K562 (cell line): Measurements from ENCODE around the gene DDX51. TPM values are rescaled to one million over a fixed set of nuclear protein-coding genes. Genes with fewer than 3 reads are reported as not detected.

Experiments
- ATAC-seq: fragments of 200-7000 bp; cut with Tn5 transposase; 3 replicates; pipeline ENCODE4 v1.9.1; 2020; ENCODE audit warnings: moderate library complexity
- BruUV-seq: library from RNA; stranded (reverse); fragments of 400-500 nt; replicated peaks from 2 replicates; lab custom pipeline; 2021; lab: Mats Ljungman, UMichigan
- CTCF ChIA-PET: fragments of 300-600 bp; formaldehyde crosslinking; extraction: SDS; loops from one replicate; lab custom pipeline; 2021; ENCODE audit warnings: low intra/inter-chr PET ratio; lab: Yijun Ruan, JAX
- POLR2A ChIA-PET: fragments of 300-600, 350-650 bp; sonication (Branson Sonifier 250); formaldehyde crosslinking; extraction: SDS; loops from one replicate; lab custom pipeline; 2021; ENCODE audit warnings: antibody characterized with exemption, inconsistent platforms; lab: Yijun Ruan, JAX
- DNase-seq, 4 experiments: peaks; one replicate each; pipeline versions ENCODE4 v3.0.0 to v3.0.0-alpha.2; 2011 to 2018; ENCODE audit warnings: low spot score in 3 of 4, mixed read lengths in 3 of 4; ENCODE audit errors: extremely low read depth in 1 of 4
- FAIRE-seq: peaks from 2 replicates; lab custom pipeline; 2011; peaks lifted over from hg19 to GRCh38; lab: Jason Lieb, UNC
- H2AFZ ChIP-seq: 2 replicates; pipeline ENCODE4 v1.6.0; 2011; ENCODE audit warnings: low read depth, low read length, control low read depth, inconsistent platforms
- H3K27ac ChIP-seq: fragments of 200-600 bp; 3 replicates; pipeline ENCODE4 v1.8.0; 2011; ENCODE audit warnings: low read depth, mild to moderate bottlenecking, control low read depth, inconsistent platforms, low read length, moderate library complexity, mixed read lengths; ENCODE audit errors: extremely low read depth
- H3K27me3 ChIP-seq, 2 experiments: fragments of 300-600 bp in 1 of 2; 2 replicates in 1 of 2; 3 replicates in 1 of 2; pipeline versions ENCODE4 v1.6.0 to v1.8.0; 2011; ENCODE audit warnings: inconsistent platforms in 2 of 2, low read length in 2 of 2, mild to moderate bottlenecking in 1 of 2, mixed read lengths in 1 of 2, moderate library complexity in 1 of 2; ENCODE audit not compliant: control insufficient read depth in 2 of 2, insufficient read depth in 2 of 2
- H3K36me3 ChIP-seq: fragments of 300-600 bp; 3 replicates; pipeline ENCODE4 v1.8.0; 2011; ENCODE audit warnings: mild to moderate bottlenecking, low read length, inconsistent platforms; ENCODE audit not compliant: control insufficient read depth, insufficient read depth
- H3K4me1 ChIP-seq, 2 experiments: fragments of 200-600 bp in 1 of 2; replicated peaks in 1 of 2; 2 replicates in 1 of 2; 3 replicates in 1 of 2; pipeline versions ENCODE4 v1.5.1 to v1.8.0; 2011; ENCODE audit warnings: inconsistent platforms in 2 of 2, low read length in 2 of 2, mild to moderate bottlenecking in 1 of 2, mixed read lengths in 1 of 2, moderate library complexity in 1 of 2; ENCODE audit not compliant: control insufficient read depth in 2 of 2, insufficient read depth in 2 of 2
- H3K4me2 ChIP-seq: 2 replicates; pipeline ENCODE4 v1.6.1; 2011; ENCODE audit warnings: low read length, control low read depth, inconsistent platforms, mixed read lengths; ENCODE audit not compliant: insufficient read depth
- H3K4me3 ChIP-seq: fragments of 200-600 bp; sonication (generic), shearing (Covaris generic); 2 replicates; pipeline ENCODE4 v1.5.1; 2016; ENCODE audit warnings: control low read depth, inconsistent platforms
- H3K79me2 ChIP-seq: fragments of 200-600 bp; 3 replicates; pipeline ENCODE4 v1.8.0; 2011; ENCODE audit warnings: low read length, inconsistent platforms; ENCODE audit not compliant: control insufficient read depth, insufficient read depth
- H3K9ac ChIP-seq, 2 experiments: 2 replicates each; pipeline versions ENCODE4 v1.6.0 to v1.6.1; 2011; ENCODE audit warnings: low read depth in 2 of 2, low read length in 2 of 2, control low read depth in 1 of 2, inconsistent platforms in 1 of 2, mild to moderate bottlenecking in 1 of 2, mixed read lengths in 1 of 2; ENCODE audit not compliant: insufficient read depth in 1 of 2
- H3K9me1 ChIP-seq: one replicate; pipeline ENCODE4 v1.6.0; 2011; ENCODE audit warnings: inconsistent platforms, mild to moderate bottlenecking, low read length, moderate library complexity; ENCODE audit not compliant: control insufficient read depth, insufficient read depth
- H3K9me3 ChIP-seq: replicated peaks from 2 replicates; pipeline ENCODE4 v1.5.1; 2011; ENCODE audit warnings: low read depth, low read length, inconsistent platforms; ENCODE audit not compliant: control insufficient read depth, insufficient read depth
- H4K20me1 ChIP-seq: replicated peaks from 2 replicates; pipeline ENCODE4 v1.6.1; 2011; ENCODE audit warnings: low read length, inconsistent platforms, mixed read lengths; ENCODE audit not compliant: control insufficient read depth, insufficient read depth
- ADNP ChIP-seq: fragments of 200-800 bp; sonication (Bioruptor generic); IDR thresholded peaks from 2 replicates; pipeline ENCODE4 v1.6.1; 2016; ENCODE audit warnings: missing genetic modification characterization, missing compliant biosample characterization
- ETS2 ChIP-seq: IDR thresholded peaks from 2 replicates; pipeline ENCODE4 v1.6.1; 2016; ENCODE audit warnings: borderline replicate concordance, missing genetic modification characterization, mild to moderate bottlenecking, moderate library complexity, missing compliant biosample characterization; ENCODE audit not compliant: poor library complexity, severe bottlenecking
- HDAC2 ChIP-seq: fragments of 450-650 bp; IDR thresholded peaks from 2 replicates; pipeline ENCODE4 v1.6.1; 2016; ENCODE audit warnings: mild to moderate bottlenecking
- HDGF ChIP-seq: fragments of 450-650 bp; IDR thresholded peaks from 2 replicates; pipeline ENCODE4 v1.6.1; 2016
- NCOA6 ChIP-seq: fragments of 450-650 bp; IDR thresholded peaks from 2 replicates; pipeline ENCODE4 v1.6.1; 2017; ENCODE audit warnings: mild to moderate bottlenecking
- NELFE ChIP-seq: IDR thresholded peaks from 2 replicates; pipeline ENCODE4 v1.6.1; 2011; ENCODE audit warnings: mild to moderate bottlenecking; ENCODE audit not compliant: insufficient read depth, insufficient read length
- POLR2B ChIP-seq: fragments of 450-650 bp; IDR thresholded peaks from 2 replicates; pipeline ENCODE4 v1.6.1; 2018; ENCODE audit warnings: low read depth; ENCODE audit not compliant: partially characterized antibody
- PTRF ChIP-seq: fragments of 450-650 bp; IDR thresholded peaks from 2 replicates; pipeline ENCODE4 v1.6.1; 2016; ENCODE audit warnings: mild to moderate bottlenecking, missing genetic modification characterization, missing compliant biosample characterization
- YBX1 ChIP-seq: fragments of 450-650 bp; IDR thresholded peaks from 2 replicates; pipeline ENCODE4 v1.7.1; 2016; ENCODE audit warnings: mild to moderate bottlenecking
- YY1 ChIP-seq, 3 experiments: IDR thresholded peaks; 2 replicates each; pipeline ENCODE4 v1.6.1; 2011; ENCODE audit warnings: low read length in 2 of 3, mild to moderate bottlenecking in 2 of 3, moderate library complexity in 2 of 3, borderline replicate concordance in 1 of 3, control low read depth in 1 of 3, low read depth in 1 of 3; ENCODE audit not compliant: insufficient read depth in 3 of 3, insufficient replicate concordance in 2 of 3, control insufficient read depth in 1 of 3, insufficient read length in 1 of 3; ENCODE audit errors: extremely low read depth in 1 of 3
- WGBS: fragments of 100-300 bp; shearing (Covaris generic); methylation state at CpG from one replicate; pipeline ENCODE4 v1.1.6; 2016; ENCODE audit warnings: low coverage, mixed read lengths; ENCODE audit not compliant: insufficient coverage; ENCODE audit errors: missing lambda C conversion rate; 5-methylcytosine and 5-hydroxymethylcytosine counted together
- in situ Hi-C: fragments of 300-500 bp; cut with MboI; formaldehyde crosslinking; loops from 4 replicates; pipeline ENCODE4 v1.15.0; 2018; ENCODE audit warnings: inconsistent platforms, mixed read lengths
- intact Hi-C: fragments of 100-400 bp; cut with micrococcal nuclease; formaldehyde crosslinking; loops from 2 replicates; pipeline ENCODE4 v1.14.2; 2022
- polyA plus RNA-seq, 8 experiments: library from polyadenylated mRNA; depleted of rRNA in 4 of 8; stranded (reverse) in 5 of 8; unstranded in 3 of 8; fragments of >200 nt; fragmentation: Nextera tagmentation in 2 of 8; fragmentation: Illumina TruSeq in 1 of 8; extraction: Ambion mirVana in 2 of 8; extraction: Trizol in 1 of 8; gene quantifications; 2 replicates each; pipeline versions ENCODE4 v1.2.1 to v1.2.3, GENCODE V29; 2011 to 2014; ENCODE audit warnings: inconsistent platforms in 1 of 8, missing spikeins in 1 of 8
- total RNA-seq, 7 experiments: library from RNA; depleted of rRNA in 6 of 7; stranded (reverse); fragments of >200 nt in 6 of 7; fragmentation: Illumina TruSeq in 2 of 7; extraction: Trizol in 2 of 7; gene quantifications; 2 replicates each; pipeline versions ENCODE4 v1.2.1 to v1.2.3, GENCODE V29; 2011 to 2021; ENCODE audit warnings: low replicate concordance in 1 of 7
- TF ChIP-seq, protein P1 (sequence below), 2 experiments: fragments of 450-650 bp; conservative IDR thresholded peaks; 2 replicates each; pipeline ENCODE4 v1.6.1; 2017; ENCODE audit warnings: mild to moderate bottlenecking in 2 of 2, moderate library complexity in 2 of 2
- TF ChIP-seq, protein P2 (sequence below): IDR thresholded peaks from 3 replicates; pipeline ENCODE4 v1.6.1; 2011; ENCODE audit warnings: borderline replicate concordance, mild to moderate bottlenecking, moderate library complexity; ENCODE audit not compliant: insufficient read length; ENCODE audit errors: extremely low read depth

DDX51 gene
- total and polyA plus RNA-seq, 9 of the 15 experiments (the other 6 are each of a cell fraction or from before 2014, with no cell fraction given): 1.1 to 35.9 (median 12.4) TPM

DNA sequence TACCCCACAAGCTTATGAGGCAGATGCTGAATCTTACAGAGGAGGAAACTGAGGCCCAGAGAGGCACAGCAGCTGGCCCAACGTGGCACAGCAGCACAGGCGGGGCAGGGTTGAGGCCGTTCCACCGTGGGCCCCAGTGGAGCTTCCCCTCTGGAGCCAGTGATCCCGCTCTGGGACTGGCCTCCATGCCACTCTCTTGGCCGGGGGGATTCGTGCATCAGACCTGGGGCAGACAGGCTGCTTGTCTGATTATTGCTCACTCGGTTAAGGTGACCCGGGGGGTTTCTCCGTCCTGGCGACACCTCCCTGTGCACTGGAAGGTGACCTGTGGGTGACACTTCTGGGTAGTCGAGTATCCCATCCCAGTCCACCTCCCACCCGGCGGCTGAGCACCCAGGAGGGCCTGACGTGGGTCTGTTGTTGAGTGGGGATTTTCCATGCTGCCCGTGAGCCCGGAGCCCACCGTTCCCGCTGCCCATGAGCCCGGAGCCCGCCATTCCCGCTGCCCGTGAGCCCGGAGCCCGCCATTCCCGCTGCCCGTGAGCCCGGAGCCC is 27.9 kb upstream of the DDX51 start:
- CTCF ChIA-PET: no interaction called here

More for the DNA sequence above, 27.9 kb upstream of the DDX51 start:
- POLR2A ChIA-PET: interaction anchor here (1.5 kb wide), 1 partner anchor 12 kb away, joined by 5 read pairs; no protein-coding TSS in a partner anchor
- no peaks in the 10 kb centered on the region for H3K36me3 ChIP-seq
- no peaks in the 10 kb centered on the region for H3K9me3 ChIP-seq
- 0 out of 4 replicates have a peak overlapping the region, but pooled peaks of 1 of the 2 experiments have one; percentile 35 for H3K9ac ChIP-seq
- H3K27me3 ChIP-seq: peaks cover 50 to 74% of the 10 kb centered on the region in 2 experiments
- no peak for FAIRE-seq
- H3K9me1 ChIP-seq: no peaks in the 10 kb centered on the region
- in situ Hi-C loops (no loop called here), intact Hi-C loops (no loop called here)
- TF ChIP-seq NCOA6 (no peak), HDAC2 (no peak), POLR2B (no peak), ADNP (tag) (no peak), NELFE (no peak), YY1 (IDR thresholded peaks at IDR 0.05; ENCODE audit: borderline replicate concordance in 1 of 3, control insufficient read depth in 1 of 3, extremely low read depth in 1 of 3, insufficient read depth in 3 of 3, insufficient read length in 1 of 3, insufficient replicate concordance in 2 of 3, low read depth in 1 of 3, low read length in 2 of 3) (no peak), HDGF (no peak), ETS2 (tag) (no peak), PTRF (tag) (no peak), YBX1 (no peak)
- TF ChIP-seq, protein P1, sequence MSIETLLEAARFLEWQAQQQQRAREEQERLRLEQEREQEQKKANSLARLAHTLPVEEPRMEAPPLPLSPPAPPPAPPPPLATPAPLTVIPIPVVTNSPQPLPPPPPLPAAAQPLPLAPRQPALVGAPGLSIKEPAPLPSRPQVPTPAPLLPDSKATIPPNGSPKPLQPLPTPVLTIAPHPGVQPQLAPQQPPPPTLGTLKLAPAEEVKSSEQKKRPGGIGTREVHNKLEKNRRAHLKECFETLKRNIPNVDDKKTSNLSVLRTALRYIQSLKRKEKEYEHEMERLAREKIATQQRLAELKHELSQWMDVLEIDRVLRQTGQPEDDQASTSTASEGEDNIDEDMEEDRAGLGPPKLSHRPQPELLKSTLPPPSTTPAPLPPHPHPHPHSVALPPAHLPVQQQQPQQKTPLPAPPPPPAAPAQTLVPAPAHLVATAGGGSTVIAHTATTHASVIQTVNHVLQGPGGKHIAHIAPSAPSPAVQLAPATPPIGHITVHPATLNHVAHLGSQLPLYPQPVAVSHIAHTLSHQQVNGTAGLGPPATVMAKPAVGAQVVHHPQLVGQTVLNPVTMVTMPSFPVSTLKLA (conservative IDR thresholded peaks at IDR 0.05): no peak
- TF ChIP-seq, protein P2, sequence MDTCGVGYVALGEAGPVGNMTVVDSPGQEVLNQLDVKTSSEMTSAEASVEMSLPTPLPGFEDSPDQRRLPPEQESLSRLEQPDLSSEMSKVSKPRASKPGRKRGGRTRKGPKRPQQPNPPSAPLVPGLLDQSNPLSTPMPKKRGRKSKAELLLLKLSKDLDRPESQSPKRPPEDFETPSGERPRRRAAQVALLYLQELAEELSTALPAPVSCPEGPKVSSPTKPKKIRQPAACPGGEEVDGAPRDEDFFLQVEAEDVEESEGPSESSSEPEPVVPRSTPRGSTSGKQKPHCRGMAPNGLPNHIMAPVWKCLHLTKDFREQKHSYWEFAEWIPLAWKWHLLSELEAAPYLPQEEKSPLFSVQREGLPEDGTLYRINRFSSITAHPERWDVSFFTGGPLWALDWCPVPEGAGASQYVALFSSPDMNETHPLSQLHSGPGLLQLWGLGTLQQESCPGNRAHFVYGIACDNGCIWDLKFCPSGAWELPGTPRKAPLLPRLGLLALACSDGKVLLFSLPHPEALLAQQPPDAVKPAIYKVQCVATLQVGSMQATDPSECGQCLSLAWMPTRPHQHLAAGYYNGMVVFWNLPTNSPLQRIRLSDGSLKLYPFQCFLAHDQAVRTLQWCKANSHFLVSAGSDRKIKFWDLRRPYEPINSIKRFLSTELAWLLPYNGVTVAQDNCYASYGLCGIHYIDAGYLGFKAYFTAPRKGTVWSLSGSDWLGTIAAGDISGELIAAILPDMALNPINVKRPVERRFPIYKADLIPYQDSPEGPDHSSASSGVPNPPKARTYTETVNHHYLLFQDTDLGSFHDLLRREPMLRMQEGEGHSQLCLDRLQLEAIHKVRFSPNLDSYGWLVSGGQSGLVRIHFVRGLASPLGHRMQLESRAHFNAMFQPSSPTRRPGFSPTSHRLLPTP: no peak
- H3K79me2 ChIP-seq: no peaks in the 10 kb centered on the region
- no peak overlapping the region for H2AFZ ChIP-seq
- H3K27ac ChIP-seq: no peak overlapping the region
- H3K4me3 ChIP-seq: no peak overlapping the region
- no peak overlapping the region for H3K4me2 ChIP-seq
- peaks cover 3 to 76% of the 10 kb centered on the region in 2 experiments; a peak in 4 of 5 replicates for H3K4me1 ChIP-seq
- no peak for ATAC-seq
- no TSS peak for BruUV-seq
- H4K20me1 ChIP-seq: peaks cover 10% of the 10 kb centered on the region
- 1% methylated on average over 27 of the region's 28 CpGs for WGBS
- DNase-seq: no peak
